Measurements from ENCODE around the gene OR4P4.

The OR4P4 gene

GRCh38 chr11:55634813-55635212 is at the start of gene OR4P4:
OR4P4 (plus strand) TSS chr11:55635113.
- no peak for DNase-seq

GRCh38 chr11:55607545-55607944 is 27.4 kb upstream of the OR4P4 start, which contains the start of gene OR4C11:
OR4C11 (minus strand) TSS chr11:55607645; CDS start chr11:55604373, 3,272 bp downstream.
- DNase-seq = no peak

DNA sequence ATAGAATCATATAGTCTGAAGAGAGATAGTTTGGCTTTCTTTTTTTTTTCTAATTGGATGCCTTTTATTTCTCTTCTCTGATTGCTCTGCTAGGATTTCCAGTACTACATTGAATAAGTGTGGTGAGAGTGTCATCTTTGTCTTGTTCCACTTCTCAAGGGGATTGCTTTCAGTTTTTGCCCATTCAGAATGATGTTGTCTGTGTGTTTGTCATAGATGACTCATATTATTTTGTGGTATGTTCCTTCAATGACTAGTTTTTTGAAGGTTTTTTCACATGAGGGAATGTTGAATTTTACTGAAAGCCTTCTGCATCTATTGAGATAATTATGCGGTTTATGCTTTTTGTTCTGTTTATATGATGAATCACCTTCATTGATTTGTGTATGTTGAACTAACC is 10.4 kb upstream of the OR4P4 start:
- no peak for DNase-seq

DNA sequence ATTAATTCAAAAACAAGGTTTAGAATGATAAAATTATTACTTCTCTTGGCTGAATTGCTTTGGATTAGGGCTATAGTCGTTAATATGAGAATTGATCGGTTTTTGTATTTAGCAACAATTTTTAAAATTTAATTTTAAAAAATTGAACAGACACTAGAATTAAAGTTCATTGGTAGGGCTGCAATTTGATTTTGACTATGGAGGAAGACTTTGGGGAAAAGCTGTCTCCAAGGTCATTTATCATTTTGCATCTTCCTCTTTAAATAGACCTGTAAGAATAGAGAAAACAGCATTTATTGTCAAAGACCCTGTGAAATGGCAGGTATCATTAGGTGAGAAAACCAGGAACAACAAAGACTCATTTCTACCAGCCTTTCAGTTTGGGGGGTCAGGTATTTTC is 13.1 kb downstream of the OR4P4 start, which contains the start of gene OR4S2:
OR4S2 (plus strand) TSS at position 301 of the 400 bp plus-strand sequence. CDS start 2,577 bp downstream, outside the sequence.
- DNase-seq = no peak

DNA sequence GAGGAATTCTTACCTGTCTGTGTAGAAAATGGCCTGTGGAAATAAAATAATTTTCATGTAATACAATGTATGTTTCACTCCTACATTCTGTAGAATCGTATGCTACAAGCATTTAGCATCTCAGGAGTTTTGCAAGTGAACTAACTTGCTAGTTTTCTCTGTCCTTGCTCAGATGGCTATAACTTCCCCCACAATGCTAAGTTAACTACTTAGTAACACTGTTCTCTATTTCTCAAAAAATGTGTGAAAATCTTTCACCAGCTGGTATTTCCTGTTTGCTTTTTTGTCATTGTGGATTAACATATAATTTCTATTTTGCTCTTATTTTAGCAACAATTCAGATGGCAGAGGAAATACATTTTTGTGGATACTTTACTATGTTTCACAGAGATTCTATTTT is 17.6 kb downstream of the OR4P4 start:
- no peak for DNase-seq

- DNase-seq = no peak
Measured at GRCh38 chr11:55655096-55655495, 20.2 kb downstream of the OR4P4 start.

DNA sequence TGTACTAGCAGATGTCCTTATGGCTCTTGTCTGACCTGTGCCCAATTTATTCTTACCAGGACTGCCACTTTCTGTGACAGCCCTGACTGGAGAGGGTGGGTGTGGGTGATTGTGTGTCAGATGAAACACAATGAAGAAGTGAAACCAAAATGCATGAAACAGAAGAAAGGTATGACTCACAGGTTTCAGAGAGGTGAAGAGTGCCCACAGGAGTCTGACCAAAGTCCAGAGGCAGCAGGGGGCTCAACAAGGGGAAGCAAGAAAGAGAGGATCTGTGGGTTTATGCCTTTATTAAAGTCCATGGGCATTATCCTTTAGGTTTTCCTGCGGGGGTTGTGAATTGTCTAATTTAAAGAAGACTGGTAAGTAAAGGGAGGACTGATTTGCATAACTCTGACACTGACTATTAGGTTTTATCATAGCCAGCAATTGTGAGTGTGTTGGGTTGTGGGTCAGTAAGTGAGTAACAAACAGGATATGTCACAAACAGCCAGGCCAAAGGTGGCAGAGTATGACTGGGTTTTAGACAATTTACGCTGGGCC is 23.2 kb downstream of the OR4P4 start:
- DNase-seq = no peak

DNA sequence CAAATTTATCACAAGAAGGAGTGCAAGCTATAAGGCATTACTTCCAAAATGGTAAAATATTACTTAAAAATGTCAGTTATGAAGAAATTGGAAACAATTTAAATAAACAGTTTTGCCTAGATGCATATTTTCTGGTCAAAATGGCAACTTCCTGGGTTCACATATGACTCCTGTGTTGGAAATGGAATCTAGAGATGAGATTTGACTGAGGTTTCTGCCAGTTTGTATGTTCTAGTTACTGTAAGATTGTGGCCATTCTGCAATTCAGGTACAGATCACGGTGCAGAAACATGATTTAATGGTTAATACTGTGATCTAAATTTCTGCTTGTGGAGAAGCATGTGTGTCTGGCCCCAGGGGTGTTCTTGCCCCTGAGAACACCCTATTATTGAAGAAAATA is 23.7 kb downstream of the OR4P4 start:
- no peak for DNase-seq

DNA sequence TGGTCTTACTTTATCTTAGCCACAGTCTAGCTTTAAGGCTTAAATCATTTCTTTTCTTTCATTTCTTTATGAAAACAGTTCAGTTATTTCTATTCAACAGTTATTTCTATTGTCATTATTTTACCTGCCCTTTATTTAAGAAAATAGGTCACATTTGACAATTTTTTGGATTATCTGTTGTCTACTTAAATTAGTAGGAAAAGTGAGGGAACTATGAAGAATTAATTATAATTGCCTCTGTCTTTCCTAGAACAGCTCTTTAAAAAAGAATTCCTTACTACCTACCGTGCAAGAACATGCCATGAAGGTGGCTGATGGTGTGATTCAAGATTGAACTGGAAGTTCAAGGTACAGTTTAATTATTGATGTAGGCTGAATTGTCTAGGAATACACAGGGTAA is 27.0 kb downstream of the OR4P4 start, which contains the start of gene OR4C6:
OR4C6 (plus strand) TSS at position 301 of the 400 bp plus-strand sequence. CDS start 2,966 bp downstream, outside the sequence.
- DNase-seq = no peak

DNA sequence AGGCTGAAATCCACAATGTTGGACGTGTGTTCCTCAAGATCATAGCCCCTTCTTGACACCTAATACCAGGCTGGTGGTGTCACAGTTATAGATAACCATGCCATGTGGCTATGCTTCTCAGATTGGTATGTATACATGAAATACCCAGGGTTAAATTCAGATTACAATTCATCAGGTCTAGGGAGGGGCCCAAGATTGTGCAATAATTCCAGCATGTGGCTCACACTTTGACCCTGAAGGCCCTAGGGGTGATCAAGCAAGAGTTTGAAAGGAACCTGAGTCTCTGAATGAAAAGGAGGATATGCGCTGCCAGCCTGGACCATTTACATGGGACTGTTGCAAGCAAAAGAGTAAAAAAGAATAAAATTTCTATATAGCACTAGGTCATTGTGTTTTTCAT is 34.5 kb downstream of the OR4P4 start:
- DNase-seq = no peak

GRCh38 chr11:55673860-55674259 is 38.9 kb downstream of the OR4P4 start:
- no peak for DNase-seq

Measured in suppressor macrophage treated with lipopolysaccharide for 1 hour (primary cell).